SK-N-SH treated with all-trans-retinoic acid at 6 μM for 48 hours (cell line): ENCODE measurements around the gene RALGAPA1.

Source experiments
- ATAC-seq: fragments of 200-7000 bp; cut with Tn5 transposase; 3 replicates; pipeline ENCODE4 v1.9.1; 2020; ENCODE audit warnings: mild to moderate bottlenecking, moderate library complexity
- ARNTL ChIP-seq: fragments of 450-650 bp; formaldehyde crosslinking; IDR thresholded peaks from 2 replicates; pipeline ENCODE4 v1.5.0; 2020; ENCODE audit warnings: low read depth, mild to moderate bottlenecking, moderate library complexity, borderline replicate concordance
- BACH2 ChIP-seq: fragments of 250-450 bp; sonication (Bioruptor Pico); IDR thresholded peaks from 2 replicates; pipeline ENCODE4 v1.9.0; 2021; ENCODE audit warnings: mild to moderate bottlenecking, borderline replicate concordance
- CREB5 ChIP-seq: fragments of 250-450 bp; sonication (Bioruptor Pico); IDR thresholded peaks from 2 replicates; pipeline ENCODE4 v1.5.1; 2020; ENCODE audit warnings: low read depth, mild to moderate bottlenecking, moderate library complexity
- CSDC2 ChIP-seq: fragments of 250-450 bp; sonication (Bioruptor Pico); IDR thresholded peaks from 2 replicates; pipeline ENCODE4 v1.5.0; 2020; ENCODE audit warnings: mild to moderate bottlenecking, moderate library complexity
- CSRNP3 ChIP-seq: fragments of 250-450 bp; sonication (Bioruptor Pico); IDR thresholded peaks from 2 replicates; pipeline ENCODE4 v1.5.1; 2021; ENCODE audit warnings: mild to moderate bottlenecking, moderate library complexity
- ESRRG ChIP-seq: fragments of 250-450 bp; sonication (Bioruptor Pico); IDR thresholded peaks from 2 replicates; pipeline ENCODE4 v1.6.1; 2021; ENCODE audit warnings: mild to moderate bottlenecking
- GLIS3 ChIP-seq: fragments of 250-450 bp; sonication (Bioruptor Pico); IDR thresholded peaks from 2 replicates; pipeline ENCODE4 v1.5.0; 2020; ENCODE audit warnings: mild to moderate bottlenecking, moderate library complexity
- ISL1 ChIP-seq: fragments of 250-450 bp; sonication (Bioruptor Pico); IDR thresholded peaks from 2 replicates; pipeline ENCODE4 v2.1.2; 2022; ENCODE audit warnings: mild to moderate bottlenecking, moderate library complexity
- OSR1 ChIP-seq: fragments of 250-450 bp; sonication (Bioruptor Pico); IDR thresholded peaks from 2 replicates; pipeline ENCODE4 v1.8.0; 2022; ENCODE audit warnings: moderate library complexity, mild to moderate bottlenecking, inconsistent platforms
- PATZ1 ChIP-seq: fragments of 250-450 bp; sonication (Bioruptor Pico); IDR thresholded peaks from 2 replicates; pipeline ENCODE4 v1.8.0; 2020; ENCODE audit warnings: mild to moderate bottlenecking, moderate library complexity, borderline replicate concordance
- RARB ChIP-seq: fragments of 250-450 bp; sonication (Bioruptor Pico); IDR thresholded peaks from 2 replicates; pipeline ENCODE4 v1.8.0; 2021; ENCODE audit warnings: mild to moderate bottlenecking, moderate library complexity
- SNAI2 ChIP-seq: fragments of 250-450 bp; sonication (Bioruptor Pico); IDR thresholded peaks from 2 replicates; pipeline ENCODE4 v1.5.0; 2020; ENCODE audit warnings: mild to moderate bottlenecking, moderate library complexity
- TCF4 ChIP-seq: fragments of 250-450 bp; sonication (Bioruptor Pico); IDR thresholded peaks from 2 replicates; pipeline ENCODE4 v1.8.0; 2021; ENCODE audit warnings: mild to moderate bottlenecking, moderate library complexity, borderline replicate concordance
- TOX ChIP-seq: fragments of 250-450 bp; sonication (Bioruptor Pico); IDR thresholded peaks from 2 replicates; pipeline ENCODE4 v1.8.0; 2021; ENCODE audit warnings: mild to moderate bottlenecking, moderate library complexity, borderline replicate concordance
- TSHZ2 ChIP-seq: fragments of 250-450 bp; sonication (Bioruptor Pico); IDR thresholded peaks from 2 replicates; pipeline ENCODE4 v1.5.0; 2020; ENCODE audit warnings: mild to moderate bottlenecking, moderate library complexity
- ZC3H10 ChIP-seq: fragments of 250-450 bp; sonication (Bioruptor Pico); IDR thresholded peaks from 2 replicates; pipeline ENCODE4 v1.5.1; 2021; ENCODE audit warnings: mild to moderate bottlenecking, moderate library complexity
- ZFP3 ChIP-seq: fragments of 250-450 bp; sonication (Bioruptor Pico); IDR thresholded peaks from 2 replicates; pipeline ENCODE4 v1.5.0; 2020; ENCODE audit warnings: mild to moderate bottlenecking, moderate library complexity
- ZFP30 ChIP-seq: fragments of 450-650 bp; formaldehyde crosslinking; IDR thresholded peaks from 2 replicates; pipeline ENCODE4 v1.5.0; 2022; ENCODE audit warnings: mild to moderate bottlenecking, moderate library complexity
- ZNF565 ChIP-seq: fragments of 450-650 bp; formaldehyde crosslinking; conservative IDR thresholded peaks from 2 replicates; pipeline ENCODE4 v1.5.0; 2020; ENCODE audit warnings: low read depth, mild to moderate bottlenecking, moderate library complexity
- ZNF70 ChIP-seq: fragments of 450-650 bp; formaldehyde crosslinking; IDR thresholded peaks from 2 replicates; pipeline ENCODE4 v1.5.0; 2020; ENCODE audit warnings: mild to moderate bottlenecking, moderate library complexity
- ZNF8 ChIP-seq: fragments of 450-650 bp; formaldehyde crosslinking; IDR thresholded peaks from 2 replicates; pipeline ENCODE4 v1.5.0; 2020; ENCODE audit warnings: mild to moderate bottlenecking, moderate library complexity
- TF ChIP-seq, protein P1 (sequence below): fragments of 250-450 bp; sonication (Bioruptor Pico); IDR thresholded peaks from 2 replicates; pipeline ENCODE4 v1.8.0; 2021; ENCODE audit warnings: low read depth, mild to moderate bottlenecking, moderate library complexity, borderline replicate concordance

Gene RALGAPA1

GRCh38 chr14:35632676-35633075 is 176.4 kb downstream of the RALGAPA1 start:
- no peak for TF ChIP-seq CREB5 (CRISPR knock-in tag)
- TF ChIP-seq BACH2: no peak
- TF ChIP-seq ISL1 (CRISPR knock-in tag): no peak
- no peak for TF ChIP-seq SNAI2 (CRISPR knock-in tag)
- TF ChIP-seq, protein P1, sequence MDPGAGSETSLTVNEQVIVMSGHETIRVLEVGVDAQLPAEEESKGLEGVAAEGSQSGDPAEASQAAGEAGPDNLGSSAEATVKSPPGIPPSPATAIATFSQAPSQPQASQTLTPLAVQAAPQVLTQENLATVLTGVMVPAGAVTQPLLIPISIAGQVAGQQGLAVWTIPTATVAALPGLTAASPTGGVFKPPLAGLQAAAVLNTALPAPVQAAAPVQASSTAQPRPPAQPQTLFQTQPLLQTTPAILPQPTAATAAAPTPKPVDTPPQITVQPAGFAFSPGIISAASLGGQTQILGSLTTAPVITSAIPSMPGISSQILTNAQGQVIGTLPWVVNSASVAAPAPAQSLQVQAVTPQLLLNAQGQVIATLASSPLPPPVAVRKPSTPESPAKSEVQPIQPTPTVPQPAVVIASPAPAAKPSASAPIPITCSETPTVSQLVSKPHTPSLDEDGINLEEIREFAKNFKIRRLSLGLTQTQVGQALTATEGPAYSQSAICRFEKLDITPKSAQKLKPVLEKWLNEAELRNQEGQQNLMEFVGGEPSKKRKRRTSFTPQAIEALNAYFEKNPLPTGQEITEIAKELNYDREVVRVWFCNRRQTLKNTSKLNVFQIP (CRISPR knock-in tag): no peak
- no peak for TF ChIP-seq TCF4
- no peak for TF ChIP-seq ZNF70 (CRISPR knock-in tag)
- no peak for TF ChIP-seq ZC3H10 (CRISPR knock-in tag)
- ATAC-seq: no peak

- no peak for ATAC-seq
- no peak for TF ChIP-seq ZC3H10 (CRISPR knock-in tag)
- no peak for TF ChIP-seq ZFP30
- TF ChIP-seq, protein P1 (CRISPR knock-in tag): no peak
- no peak for TF ChIP-seq ZFP3 (CRISPR knock-in tag)
- no peak for TF ChIP-seq GLIS3 (CRISPR knock-in tag)
- TF ChIP-seq RARB: no peak
- no peak for TF ChIP-seq CREB5 (CRISPR knock-in tag)
- no peak for TF ChIP-seq ARNTL (CRISPR knock-in tag)
- no peak for TF ChIP-seq PATZ1 (CRISPR knock-in tag)
- TF ChIP-seq ZNF8: no peak
- TF ChIP-seq OSR1: no peak
- TF ChIP-seq TOX (CRISPR knock-in tag): no peak
- TF ChIP-seq CSRNP3 (CRISPR knock-in tag): no peak
- TF ChIP-seq ESRRG: no peak
- no peak for TF ChIP-seq CSDC2 (CRISPR knock-in tag)
- no peak for TF ChIP-seq BACH2
- no peak for TF ChIP-seq TCF4
- no peak for TF ChIP-seq TSHZ2 (CRISPR knock-in tag)
- TF ChIP-seq ZNF565: no peak
These were observed 176.8 kb downstream of the RALGAPA1 start for GRCh38 chr14:35632271-35632670.
